ENCODE measurements around the gene CLN6.
"Not testable (repeated sequence)": the region's sequence is repeated elsewhere in the genome, so short reads cannot be mapped to it uniquely, and the experiment has no call there.

Gene CLN6

GRCh38 chr15:68256675-68257450, 27.3 kb upstream of the CLN6 start:
- DNase-seq (ENCODE audit: low spot score) = peak; percentile 85

GRCh38 chr15:68252925-68253534, 23.5 kb upstream of the CLN6 start:
- peak; percentile 88 for DNase-seq (ENCODE audit: low spot score)

GRCh38 chr15:68249058-68249713, 19.7 kb upstream of the CLN6 start:
- DNase-seq (ENCODE audit: low spot score) = no peak

GRCh38 chr15:68244235-68244634, 14.7 kb upstream of the CLN6 start:
- no peak for DNase-seq (ENCODE audit: low spot score)

GRCh38 chr15:68241088-68241935, 11.8 kb upstream of the CLN6 start:
- DNase-seq (ENCODE audit: low spot score) = no peak

GRCh38 chr15:68239025-68239424, 9.5 kb upstream of the CLN6 start:
- no peak for DNase-seq (ENCODE audit: low spot score)

- DNase-seq (ENCODE audit: low spot score) = no peak
These were observed 5.5 kb upstream of the CLN6 start for GRCh38 chr15:68235022-68235421.

- not testable (repeated sequence) for DNase-seq (ENCODE audit: low spot score)
These were observed 5.0 kb upstream of the CLN6 start for GRCh38 chr15:68234520-68234919.

- no peak for DNase-seq (ENCODE audit: low spot score)
These were observed 4.5 kb upstream of the CLN6 start for GRCh38 chr15:68234060-68234459.

GRCh38 chr15:68232937-68233336, 3.4 kb upstream of the CLN6 start:
- DNase-seq (ENCODE audit: low spot score) = no peak

GRCh38 chr15:68232449-68232848, 2.9 kb upstream of the CLN6 start:
- no peak for DNase-seq (ENCODE audit: low spot score)

- DNase-seq (ENCODE audit: low spot score) = no peak
These were observed 1.7 kb upstream of the CLN6 start for GRCh38 chr15:68231102-68231818.

- no peak for DNase-seq (ENCODE audit: low spot score)
These were observed 901 bp upstream of the CLN6 start for GRCh38 chr15:68230157-68231100.

- DNase-seq (ENCODE audit: low spot score) = no peak
These were observed 550 bp downstream of the CLN6 start for GRCh38 chr15:68228971-68229385.

- no peak for DNase-seq (ENCODE audit: low spot score)
These were observed 1.2 kb downstream of the CLN6 start for GRCh38 chr15:68228143-68228970.

- DNase-seq (ENCODE audit: low spot score) = no peak
These were observed 1.8 kb downstream of the CLN6 start for GRCh38 chr15:68227643-68228142.

- not testable (repeated sequence) for DNase-seq (ENCODE audit: low spot score)
These were observed 4.1 kb downstream of the CLN6 start for GRCh38 chr15:68225442-68225841.

- DNase-seq (ENCODE audit: low spot score) = no peak
These were observed 4.8 kb downstream of the CLN6 start for GRCh38 chr15:68224546-68225250.

GRCh38 chr15:68224108-68224507, 5.4 kb downstream of the CLN6 start:
- no peak for DNase-seq (ENCODE audit: low spot score)
